ENCODE data around the gene SLC38A10. TPM values are rescaled to one million over a fixed set of nuclear protein-coding genes. Genes with fewer than 3 reads are reported as not detected.

The SLC38A10 gene
- polyA plus RNA-seq, 1 of the 3 experiments (the other 2 are of a cell fraction): 82.2 TPM

GRCh38 chr17:81250286-81251093, 44.6 kb downstream of the SLC38A10 start:
- peaks cover 35 to 48% of the 10 kb centered on the region in 2 experiments for H3K36me3 ChIP-seq (replicated peaks in 1 of 2; ENCODE audit: control insufficient read depth in 1 of 2, insufficient read depth in 2 of 2, low read length in 1 of 2)
- no peaks in the 10 kb centered on the region for H3F3A ChIP-seq (replicated peaks; ENCODE audit: insufficient read depth)
- H3K4me1 ChIP-seq (ENCODE audit: control insufficient read depth in 1 of 2, insufficient read depth in 2 of 2, low read depth in 1 of 2, low read length in 1 of 2): peaks cover 0 to 31% of the 10 kb centered on the region in 2 experiments; a peak in 1 of 4 replicates
- ChIA-PET POLR2A (no interaction called here), CTCF (interaction anchor here (0.6 to 11.3 kb wide), 10 partner anchors 8 to 350 kb away, joined by 3 to 140 read pairs (median 4); partner anchors contain the start of genes NDUFAF8 and TEPSIN)
- DNase-seq: no peak
- H3K9me3 ChIP-seq: no peaks in the 10 kb centered on the region
- no peak overlapping the region for H3K4me3 ChIP-seq (ENCODE audit: low read depth in 2 of 2, low read length in 1 of 2)
- TF ChIP-seq, protein P1, sequence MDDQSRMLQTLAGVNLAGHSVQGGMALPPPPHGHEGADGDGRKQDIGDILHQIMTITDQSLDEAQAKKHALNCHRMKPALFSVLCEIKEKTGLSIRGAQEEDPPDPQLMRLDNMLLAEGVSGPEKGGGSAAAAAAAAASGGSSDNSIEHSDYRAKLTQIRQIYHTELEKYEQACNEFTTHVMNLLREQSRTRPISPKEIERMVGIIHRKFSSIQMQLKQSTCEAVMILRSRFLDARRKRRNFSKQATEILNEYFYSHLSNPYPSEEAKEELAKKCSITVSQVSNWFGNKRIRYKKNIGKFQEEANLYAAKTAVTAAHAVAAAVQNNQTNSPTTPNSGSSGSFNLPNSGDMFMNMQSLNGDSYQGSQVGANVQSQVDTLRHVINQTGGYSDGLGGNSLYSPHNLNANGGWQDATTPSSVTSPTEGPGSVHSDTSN (IDR thresholded peaks at IDR 0.05): no peak
- no peak for TF ChIP-seq CHD2 (IDR thresholded peaks at IDR 0.05; ENCODE audit: low read length, partially characterized antibody)
- no peak for TF ChIP-seq TCF12 (IDR thresholded peaks at IDR 0.05)
- TF ChIP-seq EZH2phosphoT487 (IDR thresholded peaks at IDR 0.05; ENCODE audit: borderline replicate concordance, low read depth): no peak
- no peak for TF ChIP-seq RXRA (IDR thresholded peaks at IDR 0.05; ENCODE audit: borderline replicate concordance, low read depth)
- no peak for TF ChIP-seq IRF3 (IDR thresholded peaks at IDR 0.05; ENCODE audit: low read depth, low read length)
- TF ChIP-seq JUND (IDR thresholded peaks at IDR 0.05): no peak
- TF ChIP-seq SMC3 (IDR thresholded peaks at IDR 0.05; ENCODE audit: low read depth, low read length): no peak
- no peak overlapping the region for H3K4me2 ChIP-seq
- peaks cover 13% of the 10 kb centered on the region; the same call in 1 of the 2 replicates for H3K79me2 ChIP-seq (ENCODE audit: insufficient read depth)
- H4K20me1 ChIP-seq (ENCODE audit: insufficient read depth): peaks cover 6% of the 10 kb centered on the region; the same call in 1 of the 2 replicates
- no peaks in the 10 kb centered on the region for H3K27me3 ChIP-seq (ENCODE audit: insufficient read depth)
- peak overlapping the region in 1 of 2 experiments; percentile 62; a peak in 1 of 4 replicates for H3K27ac ChIP-seq (ENCODE audit: low read depth in 2 of 2, low read length in 1 of 2)
- no peaks in the 10 kb centered on the region for H3K9me2 ChIP-seq
- H3K9ac ChIP-seq: no peak overlapping the region
- WGBS (ENCODE audit: low lambda C conversion rate): 97% methylated on average over 21 of the region's 31 CpGs
- H2AFZ ChIP-seq (ENCODE audit: low read depth): no peak overlapping the region

DNA sequence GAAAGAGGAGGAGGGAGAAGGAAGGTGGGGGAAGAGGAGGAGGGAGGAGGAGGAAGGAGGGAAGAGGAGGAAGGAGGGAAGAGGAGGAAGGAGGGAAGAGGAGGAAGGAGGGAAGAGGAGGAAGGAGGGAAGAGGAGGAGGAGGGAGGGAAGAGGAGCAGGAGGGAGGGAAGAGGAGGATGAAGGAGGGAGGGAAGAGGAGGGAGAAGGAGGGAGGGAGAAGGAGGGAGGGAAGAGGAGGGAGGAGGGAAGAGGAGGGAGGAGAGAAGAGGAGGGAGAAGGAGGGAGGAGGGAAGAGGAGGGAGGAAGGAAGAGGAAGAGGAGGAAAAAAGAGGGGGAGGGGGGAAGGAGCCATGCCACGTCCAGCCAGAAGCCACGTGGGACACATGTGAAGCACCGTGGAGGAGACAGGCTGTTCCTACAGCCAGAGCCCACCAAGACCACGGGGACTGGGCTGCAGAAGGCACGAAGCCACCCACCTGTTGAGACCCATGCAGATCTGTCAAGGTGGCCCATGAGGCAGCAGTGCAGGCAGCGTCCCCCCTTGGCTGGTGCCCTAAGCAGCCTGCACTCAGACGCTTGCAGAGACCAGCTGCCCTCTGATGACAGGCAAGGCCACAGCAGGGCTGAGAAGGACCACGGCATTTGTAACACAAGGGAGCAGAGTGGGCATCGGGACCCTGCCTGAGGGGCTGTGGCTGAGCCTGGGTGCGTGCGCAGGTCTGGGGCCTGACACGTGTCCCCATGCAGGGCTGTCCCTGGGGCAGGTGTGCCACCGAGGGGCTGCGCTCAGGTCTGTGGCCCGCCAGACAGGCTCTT, 45.7 kb downstream of the SLC38A10 start:
- POLR2A ChIA-PET: no interaction called here
- Histone ChIP-seq H3K4me2 (no peak overlapping the region), H3K27me3 (ENCODE audit: insufficient read depth) (no peaks in the 10 kb centered on the region), H3K27ac (ENCODE audit: low read depth in 2 of 2, low read length in 1 of 2) (no peak overlapping the region; a peak in 1 of 4 replicates), H3K36me3 (replicated peaks in 1 of 2; ENCODE audit: control insufficient read depth in 1 of 2, insufficient read depth in 2 of 2, low read length in 1 of 2) (peaks cover 30 to 58% of the 10 kb centered on the region in 2 experiments), H4K20me1 (ENCODE audit: insufficient read depth) (peaks cover 6% of the 10 kb centered on the region; the same call in 1 of the 2 replicates), H3K4me3 (ENCODE audit: low read depth in 2 of 2, low read length in 1 of 2) (no peak overlapping the region), H2AFZ (ENCODE audit: low read depth) (no peak overlapping the region), H3F3A (replicated peaks; ENCODE audit: insufficient read depth) (no peaks in the 10 kb centered on the region), H3K9ac (no peak overlapping the region), H3K79me2 (ENCODE audit: insufficient read depth) (peaks cover 13% of the 10 kb centered on the region; the same call in 1 of the 2 replicates), H3K9me2 (no peaks in the 10 kb centered on the region), H3K4me1 (ENCODE audit: control insufficient read depth in 1 of 2, insufficient read depth in 2 of 2, low read depth in 1 of 2, low read length in 1 of 2) (peaks cover 0 to 42% of the 10 kb centered on the region in 2 experiments; a peak in 1 of 4 replicates), H3K9me3 (no peaks in the 10 kb centered on the region)
- DNase-seq: no peak
- 94% methylated on average over 14 of the region's 15 CpGs for WGBS (ENCODE audit: low lambda C conversion rate)
- CTCF ChIA-PET: interaction anchor here (0.6 to 11.3 kb wide), 4 partner anchors 7 to 232 kb away, joined by 3 to 140 read pairs (median 4); no protein-coding TSS in a partner anchor
- TF ChIP-seq NFIC (IDR thresholded peaks at IDR 0.05; ENCODE audit: borderline replicate concordance) (no peak), RAD21 (IDR thresholded peaks at IDR 0.05; ENCODE audit: low read length) (no peak), FOSL2 (IDR thresholded peaks at IDR 0.05; ENCODE audit: borderline replicate concordance, low read depth) (no peak), NRF1 (IDR thresholded peaks at IDR 0.05; ENCODE audit: low read depth, low read length) (no peak), TAF1 (IDR thresholded peaks at IDR 0.05; ENCODE audit: borderline replicate concordance, low read depth, low read length) (no peak)
- TF ChIP-seq, protein P2, sequence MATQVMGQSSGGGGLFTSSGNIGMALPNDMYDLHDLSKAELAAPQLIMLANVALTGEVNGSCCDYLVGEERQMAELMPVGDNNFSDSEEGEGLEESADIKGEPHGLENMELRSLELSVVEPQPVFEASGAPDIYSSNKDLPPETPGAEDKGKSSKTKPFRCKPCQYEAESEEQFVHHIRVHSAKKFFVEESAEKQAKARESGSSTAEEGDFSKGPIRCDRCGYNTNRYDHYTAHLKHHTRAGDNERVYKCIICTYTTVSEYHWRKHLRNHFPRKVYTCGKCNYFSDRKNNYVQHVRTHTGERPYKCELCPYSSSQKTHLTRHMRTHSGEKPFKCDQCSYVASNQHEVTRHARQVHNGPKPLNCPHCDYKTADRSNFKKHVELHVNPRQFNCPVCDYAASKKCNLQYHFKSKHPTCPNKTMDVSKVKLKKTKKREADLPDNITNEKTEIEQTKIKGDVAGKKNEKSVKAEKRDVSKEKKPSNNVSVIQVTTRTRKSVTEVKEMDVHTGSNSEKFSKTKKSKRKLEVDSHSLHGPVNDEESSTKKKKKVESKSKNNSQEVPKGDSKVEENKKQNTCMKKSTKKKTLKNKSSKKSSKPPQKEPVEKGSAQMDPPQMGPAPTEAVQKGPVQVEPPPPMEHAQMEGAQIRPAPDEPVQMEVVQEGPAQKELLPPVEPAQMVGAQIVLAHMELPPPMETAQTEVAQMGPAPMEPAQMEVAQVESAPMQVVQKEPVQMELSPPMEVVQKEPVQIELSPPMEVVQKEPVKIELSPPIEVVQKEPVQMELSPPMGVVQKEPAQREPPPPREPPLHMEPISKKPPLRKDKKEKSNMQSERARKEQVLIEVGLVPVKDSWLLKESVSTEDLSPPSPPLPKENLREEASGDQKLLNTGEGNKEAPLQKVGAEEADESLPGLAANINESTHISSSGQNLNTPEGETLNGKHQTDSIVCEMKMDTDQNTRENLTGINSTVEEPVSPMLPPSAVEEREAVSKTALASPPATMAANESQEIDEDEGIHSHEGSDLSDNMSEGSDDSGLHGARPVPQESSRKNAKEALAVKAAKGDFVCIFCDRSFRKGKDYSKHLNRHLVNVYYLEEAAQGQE (IDR thresholded peaks at IDR 0.05; ENCODE audit: low read depth, low read length): no peak
- TF ChIP-seq, protein P1 (IDR thresholded peaks at IDR 0.05): no peak
- TF ChIP-seq, protein P3, sequence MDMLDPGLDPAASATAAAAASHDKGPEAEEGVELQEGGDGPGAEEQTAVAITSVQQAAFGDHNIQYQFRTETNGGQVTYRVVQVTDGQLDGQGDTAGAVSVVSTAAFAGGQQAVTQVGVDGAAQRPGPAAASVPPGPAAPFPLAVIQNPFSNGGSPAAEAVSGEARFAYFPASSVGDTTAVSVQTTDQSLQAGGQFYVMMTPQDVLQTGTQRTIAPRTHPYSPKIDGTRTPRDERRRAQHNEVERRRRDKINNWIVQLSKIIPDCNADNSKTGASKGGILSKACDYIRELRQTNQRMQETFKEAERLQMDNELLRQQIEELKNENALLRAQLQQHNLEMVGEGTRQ (IDR thresholded peaks at IDR 0.05; ENCODE audit: borderline replicate concordance, low read depth, low read length): no peak

Measured in SK-N-SH (cell line).